GM19043 (cell line): ENCODE data around the gene FOXI3.

Experiments used
- ATAC-seq: cut with Tn5 transposase; IDR thresholded peaks from one replicate; pipeline ENCODE4 v1.9.1; 2021; ENCODE audit warnings: low read depth; ENCODE audit not compliant: unreplicated experiment

Gene FOXI3

DNA sequence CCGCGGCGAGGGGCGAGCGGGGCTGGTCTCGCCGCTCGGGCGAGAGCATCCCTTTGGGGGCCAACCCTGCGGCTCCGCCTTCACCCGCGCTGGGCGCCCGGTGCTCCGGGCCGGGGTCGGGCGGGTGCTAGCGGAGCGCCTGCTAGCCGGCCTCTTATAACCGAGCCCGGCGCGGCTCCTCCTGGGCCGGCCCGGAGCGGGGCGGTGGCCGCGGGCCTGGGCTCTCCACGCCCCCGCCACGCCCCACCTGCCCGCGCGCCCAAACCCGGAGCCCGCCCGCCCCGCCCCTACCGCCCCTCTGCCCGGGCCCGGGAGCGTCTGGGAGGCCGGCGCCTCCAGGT is at the start of gene FOXI3:
TSS of gene FOXI3 (minus strand) at position 129 of the 341 bp plus-strand sequence. CDS start 158 bp downstream, outside the sequence.
- ATAC-seq: no peak

DNA sequence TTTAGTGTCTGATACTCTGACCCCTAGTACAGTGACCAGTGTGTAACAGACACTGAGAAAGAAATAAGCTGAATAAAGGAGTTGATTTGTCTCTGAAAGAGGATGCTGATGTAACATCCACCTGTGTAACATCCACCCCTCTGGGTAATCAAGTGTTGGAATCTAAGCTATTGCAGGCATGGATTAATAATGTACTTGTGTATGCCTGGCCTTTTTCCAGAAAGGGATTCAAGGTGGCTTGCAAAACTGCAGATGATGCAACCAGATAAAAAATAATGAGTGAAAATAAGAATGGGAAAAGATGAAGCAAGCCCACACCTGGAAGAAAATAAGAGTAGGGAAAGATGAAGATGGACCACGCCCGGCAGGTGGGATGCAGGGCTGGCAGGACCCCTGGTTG is 48.2 kb upstream of the FOXI3 start:
- ATAC-seq: no peak

DNA sequence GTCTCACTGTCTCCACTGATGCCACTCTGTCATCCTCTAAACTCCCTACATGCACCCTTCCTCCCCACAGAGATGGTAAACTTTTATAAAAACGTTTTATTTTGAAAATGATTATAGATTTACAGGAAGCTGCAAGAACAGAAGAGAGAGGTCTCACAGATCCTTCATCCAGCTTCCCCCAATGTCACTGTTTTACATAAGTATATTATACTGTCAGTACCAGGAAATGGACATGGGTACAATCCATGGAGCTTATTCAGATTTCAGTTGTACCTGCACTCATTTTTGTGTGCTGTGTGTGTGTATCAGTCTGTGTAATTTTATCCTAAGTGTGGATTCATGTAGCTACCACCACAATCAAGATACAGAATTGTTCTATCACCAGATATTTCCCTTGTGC is 46.7 kb upstream of the FOXI3 start:
- no peak for ATAC-seq

DNA sequence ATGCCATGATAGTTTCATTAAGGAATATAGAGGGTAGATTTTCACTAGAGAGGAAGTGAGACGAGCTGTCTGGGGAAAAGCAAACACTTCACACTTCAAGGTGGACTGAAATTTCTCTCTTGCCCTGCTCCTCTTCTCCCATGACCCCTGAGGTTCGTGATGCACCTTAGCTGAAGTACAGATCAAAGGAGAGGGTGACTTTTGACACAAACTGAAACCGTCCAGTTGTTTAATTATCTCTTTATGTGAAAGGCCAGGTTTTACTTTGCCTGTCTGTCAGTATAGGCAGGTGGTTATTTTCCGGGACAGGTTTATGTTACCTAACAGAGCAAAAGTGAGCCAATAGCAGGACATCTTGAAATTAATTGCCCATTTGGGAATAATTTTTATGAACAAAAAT is 41.0 kb upstream of the FOXI3 start:
- no peak for ATAC-seq

DNA sequence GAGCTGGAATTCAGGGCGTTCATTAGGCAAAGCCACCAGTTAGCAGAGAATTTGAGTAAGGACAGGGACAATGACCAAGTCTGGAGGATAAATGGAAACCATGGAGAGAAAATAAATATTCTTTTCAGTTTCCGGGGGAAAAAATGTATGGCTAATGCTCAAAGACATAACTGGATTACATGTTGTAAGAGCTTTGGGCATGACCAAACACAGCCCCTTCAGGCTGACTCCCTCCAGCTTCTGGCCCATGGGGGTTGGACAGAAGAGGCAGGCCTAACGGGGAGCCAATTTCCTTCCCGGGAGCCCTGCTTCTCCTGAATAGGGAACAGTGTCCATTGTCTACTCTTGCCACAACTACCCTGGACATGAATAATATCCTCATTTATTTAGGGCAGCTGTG is 39.5 kb upstream of the FOXI3 start:
- ATAC-seq: no peak

DNA sequence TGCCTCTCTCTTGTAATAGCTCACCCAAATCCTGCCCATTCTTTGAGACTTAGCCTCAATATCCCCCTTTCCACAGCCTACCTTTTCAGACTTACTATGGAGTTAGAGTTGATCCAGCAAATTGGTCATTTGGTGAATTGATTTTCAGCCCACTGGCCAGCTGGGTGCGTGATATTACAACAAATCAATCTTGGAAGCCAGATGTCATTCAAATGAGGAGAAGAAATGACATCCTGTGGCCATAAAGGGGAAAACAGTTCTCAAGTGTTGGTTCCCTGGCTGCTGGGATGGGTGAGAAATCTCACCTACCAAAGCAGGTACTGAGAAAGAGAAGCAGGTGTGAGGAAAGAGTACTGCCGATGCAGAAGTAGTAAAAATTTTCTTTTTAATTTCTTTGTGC is 36.7 kb upstream of the FOXI3 start:
- no peak for ATAC-seq

DNA sequence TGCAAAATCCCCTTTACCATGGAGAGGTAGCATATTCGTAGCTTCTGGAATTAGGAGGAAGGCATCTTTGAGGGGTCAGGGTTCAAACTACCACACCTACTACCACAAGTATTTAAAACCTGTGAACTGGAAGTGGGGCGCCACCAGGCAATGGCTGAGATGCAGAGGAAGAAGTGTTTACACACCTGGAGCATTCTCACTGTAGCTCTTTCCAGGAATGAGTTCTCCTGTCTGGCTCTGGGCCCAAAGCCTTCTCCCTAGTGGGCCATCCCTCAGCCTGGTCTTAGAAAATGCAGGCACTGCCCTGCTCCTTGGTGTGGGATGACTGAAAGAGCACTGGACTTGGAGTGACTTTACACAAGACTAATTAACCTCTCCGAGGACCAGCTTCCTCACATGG is 30.7 kb upstream of the FOXI3 start:
- no peak for ATAC-seq

DNA sequence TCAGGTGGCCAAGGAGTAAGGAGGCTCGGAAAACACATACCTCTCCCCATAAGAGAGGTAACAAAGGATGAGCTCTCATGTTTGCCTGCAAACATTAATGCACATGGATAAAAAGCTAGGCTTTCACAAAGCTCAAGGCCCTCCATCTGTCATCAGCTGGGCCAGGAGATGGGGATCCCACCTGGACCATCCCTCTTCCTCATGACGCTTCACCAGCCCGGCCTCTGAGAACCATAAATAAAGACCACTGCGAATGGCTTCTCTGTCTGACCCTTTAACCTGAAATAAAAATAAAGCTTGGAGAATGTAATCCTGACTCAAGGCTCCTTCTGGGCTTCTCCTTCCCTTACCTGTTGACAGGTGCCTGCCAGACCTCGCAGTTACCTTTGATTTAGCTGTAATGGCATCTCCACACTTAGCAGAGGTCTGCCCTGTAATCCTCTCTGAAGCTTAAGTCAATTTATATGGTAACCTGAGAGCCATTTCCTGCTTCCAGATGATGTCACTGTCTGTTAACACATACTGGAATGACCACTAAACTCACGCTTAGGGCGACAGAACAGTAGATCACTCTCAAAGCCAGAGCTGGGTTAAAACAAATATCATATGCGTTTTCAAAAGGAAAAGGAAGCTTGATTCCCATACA is 29.3 kb upstream of the FOXI3 start:
- no peak for ATAC-seq

DNA sequence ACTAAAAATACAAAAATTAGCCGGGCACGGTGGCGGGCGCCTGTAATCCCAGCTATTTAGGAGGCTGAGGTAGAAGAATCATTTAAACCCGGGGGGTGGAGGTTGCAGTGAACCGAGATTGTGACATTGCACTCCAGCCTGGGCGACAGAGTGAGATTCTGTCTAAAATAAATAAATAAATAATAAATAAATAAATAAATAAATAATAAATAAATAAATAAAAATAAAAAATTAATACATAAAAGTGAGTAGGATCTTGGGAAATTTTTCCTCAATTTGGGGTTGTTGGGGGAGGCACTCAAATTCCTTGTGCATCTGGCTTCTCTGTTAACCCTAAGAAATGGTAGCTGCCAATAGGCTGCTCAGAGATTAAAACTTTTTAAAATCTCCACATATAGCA is 20.3 kb upstream of the FOXI3 start:
- ATAC-seq: no peak

DNA sequence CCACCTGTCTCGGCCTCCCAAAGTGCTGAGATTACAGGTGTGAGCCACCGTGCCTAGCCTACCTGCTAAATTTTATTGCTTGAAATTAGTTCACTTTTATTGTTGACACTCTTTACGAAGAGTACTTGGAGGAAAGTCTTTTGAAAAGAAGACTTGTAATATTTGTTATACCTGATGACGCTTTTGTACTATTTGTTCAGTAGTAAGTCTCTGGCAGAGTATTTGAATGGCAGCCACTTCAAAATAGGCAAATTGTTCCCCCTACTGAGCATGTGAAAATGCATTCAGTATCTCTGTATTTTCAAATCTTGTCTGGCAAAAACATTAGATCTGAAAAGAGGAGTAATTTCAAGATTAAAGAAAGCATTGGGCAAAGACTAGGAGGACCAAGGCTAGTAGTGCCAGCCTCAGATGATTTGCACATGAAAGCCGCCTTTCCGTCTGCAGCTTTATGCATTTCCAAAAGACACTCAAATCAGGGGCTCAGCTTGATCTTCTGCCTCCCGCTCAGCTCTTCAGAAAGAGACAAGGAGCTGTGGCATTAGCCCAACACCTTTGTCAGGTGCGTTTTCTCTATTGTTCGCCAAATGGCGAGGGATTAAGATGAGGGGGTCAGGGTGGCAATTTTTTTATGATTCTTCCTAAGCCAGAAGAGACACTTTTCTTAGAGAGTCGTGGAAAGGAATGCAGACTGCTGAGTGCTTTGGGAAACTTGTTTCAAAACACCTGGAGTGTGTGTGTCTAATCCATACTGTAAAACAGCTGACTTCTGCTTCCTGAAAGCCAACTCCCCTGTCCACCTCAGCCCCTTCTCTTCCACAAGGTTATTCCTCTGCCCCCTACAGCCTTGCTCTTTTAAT is 18.8 kb upstream of the FOXI3 start:
- no peak for ATAC-seq

DNA sequence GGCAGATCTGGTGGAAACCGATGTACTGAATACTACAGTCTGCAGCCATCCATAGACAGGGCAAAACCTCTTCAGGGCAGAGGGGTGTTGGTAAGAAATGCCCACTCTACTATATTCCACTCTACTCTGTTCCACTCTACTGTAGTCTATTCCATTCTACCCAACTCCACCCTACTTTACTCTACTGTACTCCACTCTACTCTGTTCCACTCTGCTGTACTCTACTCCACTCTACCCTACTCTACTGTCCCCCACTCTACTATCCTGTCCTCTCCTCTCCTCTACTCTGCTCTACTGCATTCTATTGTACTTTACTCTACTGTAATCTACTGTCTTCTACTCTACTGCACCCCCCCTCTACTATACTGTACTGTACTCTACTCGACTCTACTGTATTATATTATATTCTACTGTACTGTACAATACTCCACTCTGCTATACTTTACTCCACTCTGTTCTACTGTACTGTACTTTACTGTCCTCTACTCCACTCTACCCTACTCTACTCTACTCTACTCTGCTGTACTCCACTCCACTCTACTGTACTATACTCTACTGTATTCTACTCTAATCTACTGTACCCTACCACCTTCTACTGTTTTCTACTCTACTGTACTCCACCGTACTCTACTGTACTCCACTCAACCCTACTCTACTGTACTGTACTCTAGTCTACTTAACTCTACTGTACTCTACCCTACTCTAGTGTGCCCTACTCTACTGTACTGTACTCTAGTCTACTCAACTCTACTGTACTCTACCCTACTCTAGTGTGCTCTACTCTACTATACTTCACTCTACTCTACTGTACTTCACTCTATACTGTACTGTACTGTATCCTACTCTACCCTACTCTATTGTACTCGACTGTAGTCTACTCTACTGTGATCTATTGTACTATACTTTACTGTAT is 17.0 kb upstream of the FOXI3 start:
- ATAC-seq: no peak

DNA sequence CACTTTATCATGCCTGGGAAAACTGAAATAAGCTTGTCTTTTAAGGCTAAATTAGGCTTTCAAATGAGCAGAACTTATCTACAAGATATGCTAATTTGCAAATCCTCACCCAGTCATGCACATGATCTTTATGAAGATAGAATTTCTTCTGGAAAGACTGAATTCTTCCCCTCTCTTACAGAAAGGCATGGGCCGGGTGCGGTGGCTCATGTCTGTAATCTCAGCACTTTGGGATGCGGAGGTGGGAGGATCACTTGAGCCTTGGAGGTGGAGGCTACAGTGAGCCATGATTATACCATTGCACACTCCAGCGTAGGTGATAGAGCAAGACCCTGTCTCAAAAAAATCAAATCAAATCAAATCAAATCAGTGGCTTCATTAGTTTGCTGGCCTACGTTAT is 11.7 kb upstream of the FOXI3 start:
- no peak for ATAC-seq

DNA sequence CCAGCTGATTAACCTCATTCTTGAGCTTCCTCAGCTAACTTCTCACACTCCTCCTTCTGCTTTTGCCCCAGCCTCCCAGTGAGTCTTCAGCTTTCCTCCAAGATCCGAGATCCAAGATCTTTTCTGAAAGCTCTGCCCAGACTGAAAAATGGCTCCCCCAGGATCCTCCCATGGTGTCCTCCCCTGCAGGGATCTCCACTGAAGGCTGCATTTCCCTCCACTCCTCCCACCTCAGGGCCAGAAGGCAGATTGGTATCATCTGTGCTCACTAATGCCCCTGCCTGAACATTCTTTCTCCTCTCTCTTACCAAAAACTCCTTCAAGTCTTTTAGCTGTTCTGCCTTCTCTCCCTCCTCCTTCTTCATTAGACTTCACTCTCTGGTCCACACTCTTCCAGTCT is 6.1 kb upstream of the FOXI3 start:
- no peak for ATAC-seq

DNA sequence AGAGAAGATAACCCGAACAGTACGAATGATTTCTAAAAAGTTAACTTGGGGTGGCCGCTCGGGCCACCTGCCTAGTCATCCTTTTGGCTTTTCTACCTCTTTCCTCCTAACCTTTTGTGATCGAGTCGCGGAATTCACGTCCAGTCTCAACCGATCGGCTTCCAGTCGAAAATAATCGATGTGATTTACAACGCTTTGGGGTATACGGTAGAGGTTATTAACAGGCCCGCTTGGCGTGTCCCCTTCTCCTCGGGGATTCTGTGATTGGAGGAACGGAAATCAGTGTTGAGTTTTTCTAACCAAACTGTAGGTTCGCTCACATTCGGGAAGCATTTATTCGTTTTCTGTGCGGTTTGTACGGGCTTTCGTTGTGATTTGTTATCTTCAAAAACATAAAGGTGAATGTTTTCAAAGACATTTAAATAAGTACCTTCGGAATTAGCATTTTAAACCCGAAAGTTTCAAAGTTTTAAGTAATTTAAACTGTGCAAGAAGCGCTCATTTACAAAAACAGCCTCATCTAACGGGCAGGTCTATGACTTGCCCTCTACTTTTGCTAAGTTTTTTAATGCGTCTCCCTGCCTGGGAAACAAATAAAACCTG is 588 bp upstream of the FOXI3 start:
- ATAC-seq: no peak

DNA sequence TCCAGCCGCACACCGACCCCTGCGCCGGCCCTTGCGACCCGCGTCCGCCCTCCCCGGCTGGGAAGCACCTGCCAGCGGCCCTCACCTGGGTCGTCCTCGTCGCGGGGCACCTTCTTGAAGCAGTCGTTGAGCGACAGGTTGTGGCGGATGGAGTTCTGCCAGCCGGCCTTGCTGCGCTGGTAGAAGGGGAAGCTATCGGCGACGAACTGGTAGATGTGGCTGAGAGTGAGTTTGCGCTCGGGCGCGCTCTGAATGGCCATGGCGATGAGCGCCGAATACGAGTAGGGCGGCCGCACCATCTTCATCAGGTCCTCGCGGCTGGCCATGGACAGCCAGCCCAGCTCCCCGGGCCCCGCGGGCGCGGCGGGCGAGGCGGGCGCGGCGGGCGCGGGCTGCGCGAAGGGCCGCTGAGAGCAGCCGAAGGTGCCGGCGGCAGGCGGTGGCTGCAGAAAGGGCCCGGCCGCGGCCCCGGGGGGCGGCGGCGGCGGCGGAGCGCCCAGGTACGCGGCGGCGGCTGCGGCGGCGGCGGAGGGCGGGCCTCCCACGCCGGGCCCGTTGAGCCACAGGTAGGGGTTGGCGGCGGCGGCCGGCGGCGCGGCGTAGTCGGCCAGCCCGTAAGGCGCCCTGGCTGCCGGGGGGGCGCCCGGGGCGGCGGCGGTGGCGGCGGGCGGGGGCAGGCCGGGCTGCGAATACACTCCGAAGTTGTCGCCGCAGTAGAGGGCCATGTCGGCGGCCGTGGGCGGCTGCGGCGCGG is 505 bp downstream of the FOXI3 start:
- ATAC-seq: no peak

DNA sequence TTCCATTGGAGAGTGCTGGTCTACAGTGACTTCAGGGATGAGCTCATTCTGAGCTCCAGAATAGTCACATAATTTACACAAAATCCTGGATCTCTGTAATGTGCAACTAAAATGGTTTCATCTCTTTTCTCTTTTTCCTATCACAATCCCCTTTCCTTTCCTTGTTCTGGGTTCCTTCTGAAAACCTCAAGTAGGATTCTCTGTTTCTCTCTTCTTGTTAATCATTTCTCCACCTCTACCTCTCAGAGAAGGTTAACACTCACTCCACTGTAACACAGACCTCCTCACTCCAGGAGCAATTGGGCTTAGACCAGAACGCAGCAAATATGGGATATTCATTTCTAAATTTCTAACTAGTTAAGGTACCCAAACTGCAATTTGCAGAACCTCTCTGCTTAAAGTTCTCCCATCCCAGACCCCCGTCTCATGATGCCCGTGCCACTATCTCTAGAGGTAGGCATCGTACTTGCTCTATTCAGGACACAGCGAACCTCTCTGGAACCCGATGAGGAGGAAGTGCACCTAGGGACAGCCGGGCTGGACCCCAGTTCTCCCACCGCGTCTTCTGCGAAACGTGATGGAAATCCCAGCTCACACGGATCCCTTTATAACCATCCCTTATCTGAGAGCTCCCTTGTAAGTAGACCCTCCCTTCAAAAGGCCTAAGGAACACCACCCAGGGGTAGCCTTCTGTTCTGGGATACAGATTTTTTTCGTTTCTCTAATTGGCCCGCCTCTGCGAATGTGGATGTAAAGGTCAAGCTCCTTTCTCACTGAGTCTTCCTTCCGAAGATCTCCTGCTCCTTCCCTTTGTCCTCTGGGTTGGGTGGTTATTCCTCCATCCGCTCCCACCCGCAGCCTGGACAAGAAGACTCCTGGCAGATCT is 1.3 kb downstream of the FOXI3 start:
- ATAC-seq: no peak

DNA sequence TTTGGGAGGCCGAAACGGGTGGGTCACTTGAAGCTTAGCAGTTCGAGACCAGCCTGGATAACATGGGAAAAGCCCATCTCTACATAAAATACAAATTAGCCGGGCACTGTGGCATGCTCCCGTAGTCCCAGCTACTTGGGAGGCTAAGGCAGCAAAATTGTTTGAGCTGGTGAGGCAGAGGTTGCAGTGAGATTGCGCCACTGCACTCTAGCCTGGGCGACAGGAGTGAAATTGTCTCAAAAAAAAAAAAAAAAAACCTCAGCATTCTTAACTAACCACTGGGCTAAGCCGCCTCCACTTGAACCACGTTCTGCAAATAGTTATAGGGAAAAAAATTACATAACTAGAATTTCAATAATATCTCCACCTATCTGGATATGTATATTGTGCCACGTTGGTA is 2.3 kb downstream of the FOXI3 start:
- no peak for ATAC-seq

DNA sequence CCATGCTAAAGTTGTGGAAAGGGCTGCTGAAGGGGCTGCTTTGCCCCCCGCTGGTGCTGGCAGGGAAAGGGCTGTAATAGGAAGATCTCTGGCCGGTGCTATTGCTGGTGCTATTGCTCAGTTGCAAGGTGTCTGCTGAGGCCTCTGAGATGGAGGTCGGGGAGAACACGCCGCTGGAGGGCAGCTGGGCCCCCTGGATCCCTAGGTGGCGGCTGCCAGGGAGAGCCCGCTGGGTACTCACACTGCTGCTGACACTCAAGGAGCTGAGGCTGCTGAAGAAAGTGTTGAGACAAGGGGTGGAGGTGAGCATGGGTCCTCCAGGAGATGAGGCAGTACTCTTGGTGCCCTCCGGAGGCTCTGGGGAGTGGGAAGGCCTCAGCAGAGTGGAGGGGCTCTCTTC is 4.2 kb downstream of the FOXI3 start:
- no peak for ATAC-seq

DNA sequence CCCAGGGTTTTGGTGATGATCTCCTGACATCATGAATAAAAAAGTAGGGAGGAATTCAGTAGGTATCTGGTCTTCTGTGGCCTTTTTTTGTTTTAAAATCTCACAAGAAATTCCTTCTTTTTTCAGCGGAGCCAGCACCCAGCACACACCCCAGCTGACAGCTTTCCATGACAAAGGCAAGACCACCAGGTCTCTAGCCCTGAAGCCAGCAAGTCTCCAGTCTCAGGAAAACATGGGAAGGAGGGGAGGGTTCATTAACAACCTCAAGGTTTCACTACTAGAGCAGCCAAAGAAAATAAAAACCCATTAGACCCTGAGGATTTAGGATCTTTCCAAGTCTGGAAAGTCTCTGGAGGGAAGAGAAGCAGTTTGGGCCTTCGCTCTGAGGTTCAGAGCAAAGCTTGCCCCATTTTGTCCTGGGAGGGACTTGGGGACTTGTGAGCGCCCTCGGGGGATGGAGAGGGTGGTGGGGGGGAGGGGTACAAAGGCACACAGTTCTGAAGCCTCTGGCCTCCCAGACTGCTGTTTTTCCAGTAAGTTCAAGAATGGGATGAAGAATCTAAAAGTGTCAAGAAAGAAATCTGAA is 9.0 kb downstream of the FOXI3 start:
- no peak for ATAC-seq
